Activated B cell treated with CpG ODN at 0.5 μM for 24 hours (primary cell): ENCODE results near the gene SLC44A1. TPM values are rescaled to one million over a fixed set of nuclear protein-coding genes. Genes with fewer than 3 reads are reported as not detected.

Experiments
- ATAC-seq: fragments of 200-7000 bp; cut with Tn5 transposase; one replicate; pipeline ENCODE4 v1.10.0; 2021; ENCODE audit warnings: low read depth, mild to moderate bottlenecking, moderate library complexity
- CTCF ChIA-PET: fragments of 350-600 bp; sonication (Branson Sonifier 250); formaldehyde crosslinking; loops from one replicate; lab custom pipeline; 2021; ENCODE audit warnings: antibody characterized with exemption; lab: Charles Lee
- POLR2A ChIA-PET: fragments of 350-600 bp; sonication (Branson Sonifier 250); formaldehyde crosslinking; loops from one replicate; lab custom pipeline; 2021; ENCODE audit warnings: antibody characterized with exemption; lab: Charles Lee
- DNase-seq: peaks from one replicate; pipeline ENCODE4 v3.0.0; 2022
- H3K27ac Mint-ChIP-seq: one replicate; pipeline ENCODE4 v1.8.0; 2020; ENCODE audit warnings: mixed read lengths
- H3K27me3 Mint-ChIP-seq: one replicate; pipeline ENCODE4 v1.8.0; 2021; ENCODE audit warnings: mixed read lengths
- H3K36me3 Mint-ChIP-seq: one replicate; pipeline ENCODE4 v1.8.0; 2021; ENCODE audit warnings: low read depth, mixed read lengths
- H3K4me1 Mint-ChIP-seq: one replicate; pipeline ENCODE4 v1.8.0; 2021; ENCODE audit warnings: mixed read lengths
- H3K4me3 Mint-ChIP-seq: one replicate; pipeline ENCODE4 v1.8.0; 2020; ENCODE audit warnings: mild to moderate bottlenecking, mixed read lengths
- H3K9me3 Mint-ChIP-seq: one replicate; pipeline ENCODE4 v1.8.0; 2020; ENCODE audit warnings: mixed read lengths
- CTCF ChIP-seq: fragments of 200-600 bp; IDR thresholded peaks from one replicate; pipeline ENCODE4 v1.8.0; 2022; ENCODE audit warnings: antibody characterized with exemption, mild to moderate bottlenecking
- intact Hi-C: fragments of 100-400 bp; cut with micrococcal nuclease; formaldehyde crosslinking; loops from one replicate; pipeline ENCODE4 v1.15.1; 2024
- total RNA-seq: library from RNA; stranded (reverse); gene quantifications from 2 replicates; pipeline ENCODE4 v1.2.3, GENCODE V29; 2022

Gene SLC44A1
- total RNA-seq, 1 donor from 2014 or later: 10.1 TPM

- POLR2A ChIA-PET: interaction anchor here (0.7 kb wide), 1 partner anchor 1154 kb away, joined by 4 read pairs; no protein-coding TSS in a partner anchor
- no peak for ATAC-seq
- H3K27ac Mint-ChIP-seq: no peak overlapping the region
- intact Hi-C loops: no loop called here
- no peaks in the 10 kb centered on the region for H3K9me3 Mint-ChIP-seq
- DNase-seq: no peak
- CTCF ChIA-PET: no interaction called here
- no peak overlapping the region for H3K4me3 Mint-ChIP-seq
- no peaks in the 10 kb centered on the region for H3K27me3 Mint-ChIP-seq
- H3K36me3 Mint-ChIP-seq: no peaks in the 10 kb centered on the region
- TF ChIP-seq CTCF: no peak
- H3K4me1 Mint-ChIP-seq: no peaks in the 10 kb centered on the region
Observed at GRCh38 chr9:105275938-105276337, 31.5 kb downstream of the SLC44A1 start.

GRCh38 chr9:105278751-105279150, 34.3 kb downstream of the SLC44A1 start:
- ChIA-PET POLR2A (interaction anchor here (0.7 kb wide), 1 partner anchor 35 kb away, joined by 6 read pairs; no protein-coding TSS in a partner anchor), CTCF (no interaction called here)
- Mint-ChIP-seq H3K27ac (no peak overlapping the region), H3K36me3 (no peaks in the 10 kb centered on the region), H3K4me3 (no peak overlapping the region), H3K27me3 (no peaks in the 10 kb centered on the region), H3K9me3 (no peaks in the 10 kb centered on the region), H3K4me1 (no peaks in the 10 kb centered on the region)
- DNase-seq: no peak
- intact Hi-C loops: no loop called here
- ATAC-seq: no peak
- no peak for TF ChIP-seq CTCF

- Mint-ChIP-seq H3K4me3 (no peak overlapping the region), H3K4me1 (no peaks in the 10 kb centered on the region), H3K27me3 (no peaks in the 10 kb centered on the region), H3K9me3 (no peaks in the 10 kb centered on the region), H3K36me3 (no peaks in the 10 kb centered on the region), H3K27ac (no peak overlapping the region)
- DNase-seq: no peak
- ATAC-seq: no peak
- POLR2A ChIA-PET: no interaction called here
- intact Hi-C loops: no loop called here
- CTCF ChIA-PET: no interaction called here
- TF ChIP-seq CTCF: no peak
Observed at GRCh38 chr9:105280691-105281090, 36.2 kb downstream of the SLC44A1 start.

- Mint-ChIP-seq H3K27ac (no peak overlapping the region), H3K4me1 (no peaks in the 10 kb centered on the region), H3K27me3 (no peaks in the 10 kb centered on the region), H3K9me3 (no peaks in the 10 kb centered on the region), H3K4me3 (no peak overlapping the region), H3K36me3 (no peaks in the 10 kb centered on the region)
- ATAC-seq (no peak), DNase-seq (no peak)
- intact Hi-C loops: no loop called here
- ChIA-PET CTCF (no interaction called here), POLR2A (no interaction called here)
- no peak for TF ChIP-seq CTCF
Observed at GRCh38 chr9:105281272-105281671, 36.8 kb downstream of the SLC44A1 start.

- ATAC-seq (no peak), DNase-seq (no peak)
- intact Hi-C loops: no loop called here
- H3K4me3 Mint-ChIP-seq: no peak overlapping the region
- H3K9me3 Mint-ChIP-seq: no peaks in the 10 kb centered on the region
- ChIA-PET POLR2A (no interaction called here), CTCF (no interaction called here)
- TF ChIP-seq CTCF: no peak
- no peaks in the 10 kb centered on the region for H3K27me3 Mint-ChIP-seq
- no peak overlapping the region for H3K27ac Mint-ChIP-seq
- no peaks in the 10 kb centered on the region for H3K36me3 Mint-ChIP-seq
- no peaks in the 10 kb centered on the region for H3K4me1 Mint-ChIP-seq
Observed at GRCh38 chr9:105281926-105282325, 37.5 kb downstream of the SLC44A1 start.
